Stomach (tissue), 4 donors: Measurements from ENCODE around the gene SESN2.

ENCODE experiments used
- EP300 ChIP-seq: sonication (generic); formaldehyde crosslinking; IDR thresholded peaks from one replicate; pipeline ENCODE4 v1.6.1; 2017; ENCODE audit warnings: antibody characterized with exemption
- POLR2A ChIP-seq, 4 donors: fragments of 450-650 bp; IDR thresholded peaks; one replicate each; pipeline ENCODE4 v1.6.1; 2016; ENCODE audit warnings: antibody characterized with exemption in 4 of 4, control low read depth in 2 of 4, mild to moderate bottlenecking in 1 of 4, moderate library complexity in 1 of 4
- TF ChIP-seq, protein P1 (sequence below), 7 experiments: fragments of 450-650 bp in 4 of 7; fragments of 200-600 bp in 3 of 7; sonication (generic) in 3 of 7; IDR thresholded peaks; one replicate each; pipeline ENCODE4 v1.5.1; 2016 to 2019; ENCODE audit warnings: antibody characterized with exemption in 7 of 7, control low read depth in 2 of 7, mild to moderate bottlenecking in 1 of 7

DNA sequence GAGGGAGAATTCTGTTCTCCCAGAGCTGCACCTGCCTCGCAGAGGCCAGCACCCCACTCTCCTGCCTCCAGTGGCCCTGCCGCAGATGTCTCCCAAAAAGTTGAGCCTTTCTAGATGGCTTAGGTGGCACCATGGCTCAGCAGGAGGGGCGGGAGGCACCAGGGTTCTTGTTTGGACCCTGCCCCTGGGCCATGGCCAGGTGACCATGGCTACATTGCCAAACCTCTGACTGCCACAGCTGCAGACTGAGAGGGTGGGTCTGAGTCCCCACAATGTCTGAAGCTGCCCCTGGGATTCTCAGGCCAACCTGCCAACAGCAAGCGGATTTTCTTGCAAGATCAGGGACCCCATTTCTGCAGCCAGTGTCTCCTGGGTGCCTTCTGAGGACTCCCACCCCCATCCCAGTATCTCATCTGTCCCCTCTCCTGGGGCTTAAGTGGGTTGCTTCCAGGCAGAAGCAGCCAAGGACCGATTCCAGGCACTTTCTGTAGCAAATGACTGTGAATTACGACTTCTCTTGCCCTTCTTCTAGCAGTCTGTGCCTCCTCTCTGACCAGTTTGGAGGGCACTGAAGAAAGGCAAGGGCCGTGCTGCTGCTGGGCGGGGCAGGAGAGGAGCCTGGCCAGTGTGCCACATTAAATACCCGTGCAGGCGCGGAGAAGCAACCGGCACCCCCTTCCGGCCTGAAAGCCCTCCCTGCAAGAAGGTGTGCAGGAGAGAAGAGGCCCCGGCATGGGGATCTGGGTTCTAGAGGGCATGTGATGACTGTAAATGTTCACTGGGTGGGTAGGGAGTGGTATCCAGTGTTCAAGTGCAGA is 22.5 kb downstream of the SESN2 start:
- TF ChIP-seq, protein P1, sequence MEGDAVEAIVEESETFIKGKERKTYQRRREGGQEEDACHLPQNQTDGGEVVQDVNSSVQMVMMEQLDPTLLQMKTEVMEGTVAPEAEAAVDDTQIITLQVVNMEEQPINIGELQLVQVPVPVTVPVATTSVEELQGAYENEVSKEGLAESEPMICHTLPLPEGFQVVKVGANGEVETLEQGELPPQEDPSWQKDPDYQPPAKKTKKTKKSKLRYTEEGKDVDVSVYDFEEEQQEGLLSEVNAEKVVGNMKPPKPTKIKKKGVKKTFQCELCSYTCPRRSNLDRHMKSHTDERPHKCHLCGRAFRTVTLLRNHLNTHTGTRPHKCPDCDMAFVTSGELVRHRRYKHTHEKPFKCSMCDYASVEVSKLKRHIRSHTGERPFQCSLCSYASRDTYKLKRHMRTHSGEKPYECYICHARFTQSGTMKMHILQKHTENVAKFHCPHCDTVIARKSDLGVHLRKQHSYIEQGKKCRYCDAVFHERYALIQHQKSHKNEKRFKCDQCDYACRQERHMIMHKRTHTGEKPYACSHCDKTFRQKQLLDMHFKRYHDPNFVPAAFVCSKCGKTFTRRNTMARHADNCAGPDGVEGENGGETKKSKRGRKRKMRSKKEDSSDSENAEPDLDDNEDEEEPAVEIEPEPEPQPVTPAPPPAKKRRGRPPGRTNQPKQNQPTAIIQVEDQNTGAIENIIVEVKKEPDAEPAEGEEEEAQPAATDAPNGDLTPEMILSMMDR (IDR thresholded peaks at IDR 0.05), result no peak
- TF ChIP-seq POLR2A (IDR thresholded peaks at IDR 0.05), result no peak
- no peak for TF ChIP-seq EP300
